NB4 (cell line): ENCODE data around the gene NLGN4Y.

Source experiments
- DNase-seq: peaks from one replicate; pipeline ENCODE4 v3.0.0; 2010; ENCODE audit warnings: low read depth
- H3K4me3 ChIP-seq: one replicate; pipeline ENCODE4 v1.5.1; 2011; ENCODE audit warnings: mild to moderate bottlenecking, low read depth, low read length, moderate library complexity
- CTCF ChIP-seq: IDR thresholded peaks from one replicate; pipeline ENCODE4 v1.5.1; 2012; ENCODE audit warnings: low read depth, low read length
- MAX ChIP-seq: IDR thresholded peaks from 2 replicates; pipeline ENCODE4 v1.6.1; 2011; ENCODE audit warnings: low read depth, low read length
- MYC ChIP-seq: IDR thresholded peaks from 2 replicates; pipeline ENCODE4 v1.6.1; 2011; ENCODE audit warnings: low read depth, low read length
- POLR2A ChIP-seq: IDR thresholded peaks from 2 replicates; pipeline ENCODE4 v1.6.1; 2011; ENCODE audit warnings: mild to moderate bottlenecking; ENCODE audit not compliant: insufficient read length; ENCODE audit errors: extremely low read depth

NLGN4Y gene

GRCh38 chrY:14802125-14802524, 277.8 kb downstream of the NLGN4Y start:
- TF ChIP-seq CTCF = no peak
- no peak for TF ChIP-seq MYC
- no peak for TF ChIP-seq POLR2A
- no peak for TF ChIP-seq MAX
- no peak overlapping the region for H3K4me3 ChIP-seq
- DNase-seq = no peak

DNA sequence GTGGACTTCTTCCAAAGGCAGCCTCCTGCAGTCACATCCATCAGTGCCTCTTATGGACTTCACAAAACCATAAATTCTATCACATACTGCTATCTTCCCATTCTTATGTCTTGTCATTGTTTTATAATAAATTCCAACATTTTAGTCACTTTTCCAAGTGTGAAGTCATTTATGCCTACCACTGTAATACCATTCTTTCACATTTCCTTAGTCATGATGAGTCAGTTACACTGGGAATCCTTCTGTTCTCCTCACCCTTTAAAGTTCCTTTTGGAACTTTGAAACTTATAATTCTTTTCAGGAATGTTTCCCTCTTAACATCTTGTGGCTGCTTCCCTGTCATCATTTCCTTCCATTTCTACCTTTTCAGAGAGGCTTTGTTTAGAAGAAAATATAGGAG, 279.7 kb downstream of the NLGN4Y start:
- no peak for DNase-seq
- no peak for TF ChIP-seq POLR2A
- no peak for TF ChIP-seq MYC
- TF ChIP-seq MAX = no peak
- no peak for TF ChIP-seq CTCF
- no peak overlapping the region for H3K4me3 ChIP-seq

DNA sequence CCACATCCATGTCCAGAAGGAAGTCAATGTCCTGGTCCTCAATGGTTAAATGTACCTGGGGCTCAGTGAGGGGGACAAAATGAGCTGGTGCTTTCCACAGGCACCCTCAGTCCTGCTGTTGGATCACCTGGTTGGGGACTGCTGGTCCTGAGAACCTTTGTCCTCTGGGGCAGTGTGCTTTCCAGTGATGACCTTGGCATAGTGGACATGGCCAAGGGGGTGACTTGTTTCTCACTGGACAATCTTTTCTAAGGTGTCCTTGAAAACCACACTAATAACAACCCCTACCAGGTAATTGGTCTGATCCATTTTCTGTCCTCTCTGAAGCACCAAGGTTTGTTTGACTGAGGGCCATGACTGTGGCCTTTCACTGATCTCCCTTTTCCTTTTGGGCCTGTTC, 294.1 kb downstream of the NLGN4Y start:
- TF ChIP-seq MYC (no peak), POLR2A (no peak), CTCF (no peak)
- no peak overlapping the region for H3K4me3 ChIP-seq
- DNase-seq = no peak

GRCh38 chrY:14822201-14822600, 297.9 kb downstream of the NLGN4Y start:
- DNase-seq = no peak
- no peak overlapping the region for H3K4me3 ChIP-seq
- no peak for TF ChIP-seq CTCF
- TF ChIP-seq MAX = no peak
- no peak for TF ChIP-seq MYC
- TF ChIP-seq POLR2A = no peak

DNA sequence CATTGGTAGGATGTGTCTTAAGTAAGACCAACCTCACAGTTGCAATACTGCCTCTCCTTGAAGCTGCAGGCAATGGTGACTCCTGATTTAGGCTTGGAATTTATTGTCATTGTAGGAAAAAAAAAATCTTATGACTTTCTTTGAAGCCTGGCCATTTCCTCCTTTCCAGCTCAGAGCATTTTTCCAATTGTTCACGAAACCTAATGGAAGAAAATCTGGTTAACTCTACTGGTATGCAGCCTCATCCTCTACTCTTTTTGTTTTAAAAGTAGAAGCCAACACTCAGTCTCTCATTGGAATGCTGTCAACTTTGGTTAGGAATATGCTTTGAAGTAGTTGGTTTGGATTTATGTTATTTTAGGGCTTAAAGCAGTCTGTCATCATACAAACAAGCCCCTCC, 298.6 kb downstream of the NLGN4Y start:
- TF ChIP-seq POLR2A (no peak), MAX (no peak), MYC (no peak), CTCF (no peak)
- no peak overlapping the region for H3K4me3 ChIP-seq
- DNase-seq = no peak

GRCh38 chrY:14824583-14824982, 300.3 kb downstream of the NLGN4Y start:
- TF ChIP-seq CTCF (no peak), MAX (no peak), MYC (no peak), POLR2A (no peak)
- no peak for DNase-seq
- no peak overlapping the region for H3K4me3 ChIP-seq
